DND-41 (cell line): ENCODE measurements around the gene C17orf58.
"Not testable (repeated sequence)": the region's sequence is repeated elsewhere in the genome, so short reads cannot be mapped to it uniquely, and the experiment has no call there.

Source experiments
- ATAC-seq: fragments of 200-7000 bp; cut with Tn5 transposase; 3 replicates; pipeline ENCODE4 v1.9.1; 2021; ENCODE audit warnings: low read depth; ENCODE audit not compliant: insufficient read depth
- DNase-seq: peaks from one replicate; pipeline ENCODE4 v3.0.0-alpha.2; 2020
- H2AFZ ChIP-seq: 2 replicates; pipeline ENCODE4 v1.6.0; 2012; ENCODE audit warnings: low read depth, low read length
- H3K27ac ChIP-seq: 2 replicates; pipeline ENCODE4 v1.5.1; 2012; ENCODE audit warnings: low read length, inconsistent platforms
- H3K27me3 ChIP-seq: fragments of 200-600 bp; sonication (generic); 2 replicates; pipeline ENCODE4 v1.6.0; 2012; ENCODE audit warnings: low read length, mild to moderate bottlenecking, inconsistent platforms; ENCODE audit not compliant: insufficient read depth, poor library complexity
- H3K36me3 ChIP-seq: 2 replicates; pipeline ENCODE4 v1.5.1; 2012; ENCODE audit warnings: low read length, inconsistent platforms; ENCODE audit not compliant: insufficient read depth
- H3K4me1 ChIP-seq: 2 replicates; pipeline ENCODE4 v1.5.1; 2012; ENCODE audit warnings: mild to moderate bottlenecking, low read length; ENCODE audit not compliant: insufficient read depth
- H3K4me2 ChIP-seq: 2 replicates; pipeline ENCODE4 v1.6.0; 2012; ENCODE audit warnings: mild to moderate bottlenecking, moderate library complexity, low read length, inconsistent platforms; ENCODE audit not compliant: insufficient read depth
- H3K4me3 ChIP-seq, 2 experiments: fragments of 200-600 bp in 1 of 2; shearing (Covaris generic) in 1 of 2; 2 replicates each; pipeline ENCODE4 v1.5.1; 2012 to 2016; ENCODE audit warnings: inconsistent platforms in 2 of 2, low read length in 2 of 2, mild to moderate bottlenecking in 2 of 2, low read depth in 1 of 2, moderate library complexity in 1 of 2
- H3K79me2 ChIP-seq: 2 replicates; pipeline ENCODE4 v1.6.0; 2012; ENCODE audit warnings: low read length, inconsistent platforms; ENCODE audit not compliant: insufficient read depth
- H3K9ac ChIP-seq: 2 replicates; pipeline ENCODE4 v1.6.0; 2012; ENCODE audit warnings: low read depth, mild to moderate bottlenecking, inconsistent platforms, low read length, moderate library complexity
- H3K9me3 ChIP-seq: 2 replicates; pipeline ENCODE4 v1.5.1; 2012; ENCODE audit warnings: low read length, moderate library complexity, mild to moderate bottlenecking, inconsistent platforms; ENCODE audit not compliant: insufficient read depth, severe bottlenecking
- H4K20me1 ChIP-seq: 2 replicates; pipeline ENCODE4 v1.6.0; 2012; ENCODE audit warnings: low read length; ENCODE audit not compliant: insufficient read depth
- EZH2 ChIP-seq: IDR thresholded peaks from 3 replicates; pipeline ENCODE4 v1.6.1; 2012; ENCODE audit warnings: borderline replicate concordance, low read depth, mild to moderate bottlenecking, moderate library complexity, low read length, inconsistent platforms; ENCODE audit not compliant: severe bottlenecking
- TF ChIP-seq, protein P1 (sequence below): IDR thresholded peaks from 2 replicates; pipeline ENCODE4 v1.5.1; 2012; ENCODE audit warnings: borderline replicate concordance, low read length, moderate library complexity, mild to moderate bottlenecking; ENCODE audit not compliant: poor library complexity, severe bottlenecking; ENCODE audit errors: extremely low read depth

Gene C17orf58

DNA sequence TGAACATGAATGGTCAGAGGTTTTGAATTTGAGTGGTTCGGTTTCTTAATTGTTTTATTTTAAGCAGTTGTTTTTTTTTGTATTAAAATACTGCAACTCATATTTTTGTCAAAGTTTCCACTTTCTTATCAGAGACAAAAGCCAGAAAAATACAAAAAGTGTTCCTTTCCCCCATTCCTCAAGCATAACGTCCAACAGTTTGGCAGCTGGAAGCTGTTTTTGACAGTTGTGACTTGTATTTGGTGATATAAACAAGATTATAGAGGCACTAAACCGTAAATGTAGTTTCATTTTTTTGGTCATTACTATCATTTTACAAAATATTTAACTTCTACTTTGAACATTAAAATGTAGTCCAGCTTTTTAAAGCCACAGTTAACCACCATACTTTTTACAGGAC, 36.0 kb downstream of the C17orf58 start:
- H3K4me3 ChIP-seq, H3K4me1 ChIP-seq, H3K9me3 ChIP-seq, H2AFZ ChIP-seq, H4K20me1 ChIP-seq, H3K9ac ChIP-seq, H3K4me2 ChIP-seq, DNase-seq, H3K79me2 ChIP-seq, ATAC-seq, H3K27ac ChIP-seq, H3K27me3 ChIP-seq: not testable (repeated sequence)
- peaks cover 61% of the 10 kb centered on the region for H3K36me3 ChIP-seq

DNA sequence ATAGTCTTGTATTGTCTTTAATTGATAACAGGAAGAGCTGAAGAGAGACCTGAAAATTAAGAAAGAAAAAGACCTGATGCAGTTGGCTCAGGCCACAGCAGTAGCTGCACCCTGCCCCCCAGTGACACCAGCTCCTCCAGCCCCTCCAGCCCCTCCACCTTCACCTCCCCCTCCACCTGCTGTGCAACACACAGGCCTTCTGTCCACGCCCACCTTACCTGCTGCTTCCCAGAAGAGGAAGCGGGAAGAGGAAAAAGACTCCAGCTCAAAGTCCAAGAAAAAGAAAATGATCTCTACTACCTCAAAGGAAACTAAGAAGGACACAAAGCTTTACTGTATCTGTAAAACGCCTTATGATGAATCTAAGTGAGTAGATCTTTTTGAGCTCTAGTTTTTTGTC, 36.8 kb downstream of the C17orf58 start:
- no peak overlapping the region for H3K4me2 ChIP-seq
- H3K4me1 ChIP-seq = 0 out of 2 replicates have a peak, but pooled peaks cover 2% of the 10 kb centered on the region
- peaks cover 61% of the 10 kb centered on the region for H3K36me3 ChIP-seq
- no peak overlapping the region for H3K27ac ChIP-seq
- H3K27me3 ChIP-seq = no peaks in the 10 kb centered on the region
- no peak overlapping the region for H3K9ac ChIP-seq
- H3K9me3 ChIP-seq = no peaks in the 10 kb centered on the region
- no peaks in the 10 kb centered on the region for H4K20me1 ChIP-seq
- H2AFZ ChIP-seq = no peak overlapping the region
- no peak for TF ChIP-seq EZH2
- TF ChIP-seq, protein P1, sequence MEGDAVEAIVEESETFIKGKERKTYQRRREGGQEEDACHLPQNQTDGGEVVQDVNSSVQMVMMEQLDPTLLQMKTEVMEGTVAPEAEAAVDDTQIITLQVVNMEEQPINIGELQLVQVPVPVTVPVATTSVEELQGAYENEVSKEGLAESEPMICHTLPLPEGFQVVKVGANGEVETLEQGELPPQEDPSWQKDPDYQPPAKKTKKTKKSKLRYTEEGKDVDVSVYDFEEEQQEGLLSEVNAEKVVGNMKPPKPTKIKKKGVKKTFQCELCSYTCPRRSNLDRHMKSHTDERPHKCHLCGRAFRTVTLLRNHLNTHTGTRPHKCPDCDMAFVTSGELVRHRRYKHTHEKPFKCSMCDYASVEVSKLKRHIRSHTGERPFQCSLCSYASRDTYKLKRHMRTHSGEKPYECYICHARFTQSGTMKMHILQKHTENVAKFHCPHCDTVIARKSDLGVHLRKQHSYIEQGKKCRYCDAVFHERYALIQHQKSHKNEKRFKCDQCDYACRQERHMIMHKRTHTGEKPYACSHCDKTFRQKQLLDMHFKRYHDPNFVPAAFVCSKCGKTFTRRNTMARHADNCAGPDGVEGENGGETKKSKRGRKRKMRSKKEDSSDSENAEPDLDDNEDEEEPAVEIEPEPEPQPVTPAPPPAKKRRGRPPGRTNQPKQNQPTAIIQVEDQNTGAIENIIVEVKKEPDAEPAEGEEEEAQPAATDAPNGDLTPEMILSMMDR = no peak
- no peaks in the 10 kb centered on the region for H3K79me2 ChIP-seq
- H3K4me3 ChIP-seq = no peak overlapping the region
- no peak for ATAC-seq
- no peak for DNase-seq

DNA sequence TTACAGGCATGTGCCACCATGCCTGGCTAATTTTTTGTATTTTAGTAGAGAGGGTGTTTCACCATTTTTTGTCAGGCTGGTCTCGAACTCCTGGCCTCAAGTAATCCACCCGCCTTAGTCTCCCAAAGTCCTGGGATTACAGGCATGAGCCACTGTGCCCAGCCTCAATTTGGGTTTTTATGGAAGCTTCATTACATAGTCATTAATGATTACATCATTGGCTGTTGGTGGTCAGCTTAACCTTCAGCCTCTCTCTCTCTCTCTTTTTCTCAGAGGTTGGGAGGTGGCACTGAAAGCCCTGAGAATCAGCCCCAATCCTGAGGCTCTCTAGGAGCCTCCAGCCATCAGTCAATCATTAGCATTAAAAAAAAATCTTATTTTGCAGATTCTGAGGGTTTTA, 45.3 kb downstream of the C17orf58 start:
- Histone ChIP-seq H3K4me3 (no peak overlapping the region), H3K79me2 (no peaks in the 10 kb centered on the region), H2AFZ (no peak overlapping the region), H3K9me3 (no peaks in the 10 kb centered on the region), H3K4me1 (no peaks in the 10 kb centered on the region), H3K4me2 (no peak overlapping the region), H4K20me1 (no peaks in the 10 kb centered on the region), H3K9ac (no peak overlapping the region), H3K36me3 (peaks cover 85% of the 10 kb centered on the region), H3K27ac (no peak overlapping the region), H3K27me3 (no peaks in the 10 kb centered on the region)
- ATAC-seq (no peak), DNase-seq (no peak)
- no peak for TF ChIP-seq EZH2
- TF ChIP-seq, protein P1 = no peak

DNA sequence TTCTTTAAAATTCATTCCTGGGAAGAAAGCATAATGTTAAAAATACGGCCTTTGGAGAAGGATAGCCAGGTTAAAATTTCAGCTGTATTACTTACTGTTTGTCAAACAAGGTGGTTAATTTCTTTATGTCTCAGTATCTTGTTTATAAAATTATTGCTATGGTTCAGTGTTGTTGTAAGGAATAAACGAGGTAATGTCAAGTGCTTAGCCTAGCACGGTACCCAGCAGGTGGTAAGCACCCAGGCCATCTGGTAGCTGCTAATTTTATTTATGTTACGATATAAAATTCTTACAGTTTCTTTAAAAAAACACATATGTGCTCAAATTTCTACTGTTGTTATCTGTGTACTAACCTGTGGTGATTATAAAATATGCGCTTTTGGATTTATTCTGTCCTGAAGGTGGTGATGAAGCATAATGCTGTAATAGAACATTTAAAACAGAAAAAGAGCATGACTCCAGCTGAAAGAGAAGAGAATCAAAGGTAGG, 48.9 kb downstream of the C17orf58 start:
- no peak overlapping the region for H3K27ac ChIP-seq

More for the DNA sequence above, 48.9 kb downstream of the C17orf58 start:
- Histone ChIP-seq H3K4me2 (no peak overlapping the region), H3K4me1 (no peaks in the 10 kb centered on the region), H2AFZ (no peak overlapping the region), H3K9ac (no peak overlapping the region), H3K27me3 (no peaks in the 10 kb centered on the region), H3K4me3 (no peak overlapping the region), H3K9me3 (no peaks in the 10 kb centered on the region), H3K79me2 (no peaks in the 10 kb centered on the region), H3K36me3 (peaks cover 95% of the 10 kb centered on the region), H4K20me1 (no peaks in the 10 kb centered on the region; the same call in 1 of the 2 replicates)
- DNase-seq (no peak), ATAC-seq (no peak)
- TF ChIP-seq, protein P1 = no peak
- TF ChIP-seq EZH2 = no peak
